Measurements from ENCODE around the gene HBE1. TPM values are rescaled to one million over a fixed set of nuclear protein-coding genes. Genes with fewer than 3 reads are reported as not detected.
"Not testable (repeated sequence)": the region's sequence is repeated elsewhere in the genome, so short reads cannot be mapped to it uniquely, and the experiment has no call there.

Gene HBE1
- total and polyA plus RNA-seq, 2 experiments from 2014 or later = not detected

GRCh38 chr11:5249807-5250396, 19.8 kb downstream of the HBE1 start, which contains the start of gene HBG1:
HBG1 (minus strand) TSS chr11:5249857; CDS start chr11:5249804, 53 bp downstream.
- H3K4me1 ChIP-seq (ENCODE audit: insufficient read depth); H3K27ac ChIP-seq (ENCODE audit: low read depth); DNase-seq (ENCODE audit: low spot score); H3K36me3 ChIP-seq (ENCODE audit: insufficient read depth); H3K4me3 Mint-ChIP-seq; H3K9me2 ChIP-seq (ENCODE audit: insufficient read depth); H3K4me3 ChIP-seq; H3K27me3 ChIP-seq (ENCODE audit: insufficient read depth); H3K4me1 Mint-ChIP-seq; H3K9me3 Mint-ChIP-seq; H4K20me1 ChIP-seq (replicated peaks; ENCODE audit: insufficient read depth); H3K4me2 ChIP-seq; H3K36me3 Mint-ChIP-seq (ENCODE audit: low read depth); ATAC-seq; H3K27ac Mint-ChIP-seq; H3F3A ChIP-seq (replicated peaks; ENCODE audit: low read depth); H2AFZ ChIP-seq; H3K27me3 Mint-ChIP-seq (ENCODE audit: insufficient read depth, low read depth, poor library complexity); H3K79me2 ChIP-seq (replicated peaks; ENCODE audit: insufficient read depth): not testable (repeated sequence)

- not testable (repeated sequence) for H3K9me3 Mint-ChIP-seq; H3K27ac Mint-ChIP-seq; H3K36me3 Mint-ChIP-seq (ENCODE audit: low read depth); H3K4me2 ChIP-seq; H3F3A ChIP-seq (replicated peaks; ENCODE audit: low read depth); H3K4me3 ChIP-seq; H3K79me2 ChIP-seq (replicated peaks; ENCODE audit: insufficient read depth); H3K36me3 ChIP-seq (ENCODE audit: insufficient read depth); H3K4me3 Mint-ChIP-seq; H3K4me1 Mint-ChIP-seq; H3K4me1 ChIP-seq (ENCODE audit: insufficient read depth); DNase-seq (ENCODE audit: low spot score); H4K20me1 ChIP-seq (replicated peaks; ENCODE audit: insufficient read depth); ATAC-seq; H3K27ac ChIP-seq (ENCODE audit: low read depth); H2AFZ ChIP-seq; H3K9me2 ChIP-seq (ENCODE audit: insufficient read depth); H3K27me3 ChIP-seq (ENCODE audit: insufficient read depth)
- H3K27me3 Mint-ChIP-seq (ENCODE audit: insufficient read depth, low read depth, poor library complexity) = peaks cover 11% of the 10 kb centered on the region
Observed at GRCh38 chr11:5248498-5248897, 21.2 kb downstream of the HBE1 start.

- Histone ChIP-seq H3K4me2 (no peak overlapping the region), H3K9me2 (ENCODE audit: insufficient read depth) (0 out of 2 replicates have a peak, but pooled peaks cover 2% of the 10 kb centered on the region), H3K4me3 (no peak overlapping the region), H3K4me1 (ENCODE audit: insufficient read depth) (no peaks in the 10 kb centered on the region), H2AFZ (no peak overlapping the region), H3K27ac (ENCODE audit: low read depth) (no peak overlapping the region), H3K79me2 (replicated peaks; ENCODE audit: insufficient read depth) (no peaks in the 10 kb centered on the region), H4K20me1 (replicated peaks; ENCODE audit: insufficient read depth) (no peaks in the 10 kb centered on the region), H3K27me3 (ENCODE audit: insufficient read depth) (no peaks in the 10 kb centered on the region), H3F3A (replicated peaks; ENCODE audit: low read depth) (no peaks in the 10 kb centered on the region), H3K36me3 (ENCODE audit: insufficient read depth) (no peaks in the 10 kb centered on the region)
- H3K4me3 Mint-ChIP-seq = no peak overlapping the region
- H3K36me3 Mint-ChIP-seq (ENCODE audit: low read depth) = no peaks in the 10 kb centered on the region
- DNase-seq (ENCODE audit: low spot score) = no peak
- no peaks in the 10 kb centered on the region for H3K4me1 Mint-ChIP-seq
- ATAC-seq = no peak
- no peak overlapping the region for H3K27ac Mint-ChIP-seq
- peaks cover 11% of the 10 kb centered on the region for H3K27me3 Mint-ChIP-seq (ENCODE audit: insufficient read depth, low read depth, poor library complexity)
- no peaks in the 10 kb centered on the region for H3K9me3 Mint-ChIP-seq
- no peak for TF ChIP-seq NANOG (IDR thresholded peaks at IDR 0.05; ENCODE audit: borderline replicate concordance)
- TF ChIP-seq ZNF331 (CRISPR knock-in tag; IDR thresholded peaks at IDR 0.05; ENCODE audit: low read depth) = no peak
- TF ChIP-seq ZNF114 (CRISPR knock-in tag; IDR thresholded peaks at IDR 0.05) = no peak
- TF ChIP-seq STAT1 (IDR thresholded peaks at IDR 0.05; ENCODE audit: unreplicated experiment) = no peak
- TF ChIP-seq ZNF462 (CRISPR knock-in tag; IDR thresholded peaks at IDR 0.05) = no peak
- TF ChIP-seq EZH2 (IDR thresholded peaks at IDR 0.05; ENCODE audit: low read depth, unreplicated experiment) = no peak
Observed at GRCh38 chr11:5247472-5248192, 22.1 kb downstream of the HBE1 start.
